ELR (cell line): ENCODE results near the gene ASNSD1.
"Not testable (repeated sequence)": the region's sequence is repeated elsewhere in the genome, so short reads cannot be mapped to it uniquely, and the experiment has no call there.

ENCODE experiments used
- DNase-seq: peaks from one replicate; pipeline ENCODE4 v3.0.0-alpha.2; 2015; ENCODE audit warnings: low read depth

ASNSD1 gene

DNA sequence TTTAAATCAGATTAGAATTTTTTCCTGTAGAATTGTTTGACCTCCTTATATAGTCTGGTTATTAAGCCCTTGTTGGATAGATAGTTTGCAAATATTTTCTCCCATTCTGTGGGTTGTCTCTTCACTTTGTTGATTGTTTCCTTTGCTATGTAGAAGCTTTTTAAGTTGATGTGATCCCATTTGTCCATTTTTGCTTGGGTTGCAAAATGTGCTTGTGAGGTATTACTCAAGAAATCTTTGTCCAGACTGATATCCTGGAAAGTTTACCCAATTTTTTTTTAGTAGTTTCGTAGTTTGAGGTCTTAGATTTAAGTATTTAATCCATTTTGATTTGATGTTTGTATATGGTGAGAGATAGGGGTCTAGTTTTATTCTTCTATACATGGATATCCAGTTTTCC lies 26.5 kb downstream of the ASNSD1 start:
- not testable (repeated sequence) for DNase-seq

DNA sequence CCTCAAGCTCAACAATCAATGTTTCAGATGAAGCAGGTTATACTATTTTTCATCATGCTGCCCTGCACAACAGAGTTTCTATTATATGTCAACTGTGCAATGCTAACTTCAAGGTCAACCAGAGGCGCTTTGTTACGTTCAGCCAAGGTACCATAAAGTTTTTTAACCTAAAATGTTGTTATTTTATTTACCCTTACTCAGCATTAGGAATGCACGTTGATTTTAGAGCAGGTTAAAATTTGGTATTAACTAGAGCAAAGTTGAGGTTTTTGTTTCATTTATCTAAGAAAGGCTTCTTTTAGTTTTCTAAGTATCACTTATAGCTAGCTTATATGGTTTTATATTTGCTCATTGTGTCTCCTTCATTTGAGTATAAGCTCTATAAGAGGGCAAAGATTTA lies 35.0 kb downstream of the ASNSD1 start:
- no peak for DNase-seq

DNA sequence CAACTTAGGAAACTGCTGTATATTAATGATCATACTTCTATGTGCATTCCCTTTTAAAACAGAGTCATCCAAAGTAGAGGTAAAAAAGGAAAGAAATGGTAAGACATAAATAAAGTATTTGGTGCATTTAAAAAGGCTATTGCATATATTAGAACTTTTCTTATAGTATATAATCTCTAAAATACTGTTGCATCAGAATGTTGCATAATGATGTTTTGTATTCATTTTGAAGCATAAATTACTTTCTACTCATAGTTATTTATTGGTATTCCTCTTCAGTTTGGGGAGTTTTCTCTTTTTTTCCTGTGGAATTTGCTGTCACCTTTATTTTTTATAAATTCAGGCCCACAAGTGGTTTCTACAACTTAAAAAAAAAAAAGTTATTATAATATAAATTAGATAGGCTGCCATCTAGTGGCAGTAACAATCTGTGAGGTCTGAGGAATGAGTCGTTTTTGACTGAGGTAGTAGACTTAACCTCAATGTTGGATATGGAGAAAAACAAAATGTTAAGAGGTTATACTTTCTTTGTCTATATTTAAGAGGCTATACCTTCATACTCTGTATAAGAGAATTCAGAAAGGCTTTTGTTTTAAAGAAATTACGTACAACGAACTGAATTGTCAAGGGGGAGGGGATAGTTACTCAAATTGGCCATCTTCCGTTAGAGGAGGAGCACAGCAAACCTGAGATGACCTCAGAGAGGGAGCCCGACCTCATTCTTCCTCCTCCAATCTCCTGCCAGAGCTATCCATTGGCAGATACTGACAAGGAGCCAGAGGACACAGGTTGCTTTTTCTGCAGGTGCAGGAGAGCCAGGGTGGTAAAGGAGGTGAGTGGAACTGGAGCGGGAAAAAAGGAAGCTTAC lies 37.0 kb downstream of the ASNSD1 start:
- peak; percentile 72 for DNase-seq

DNA sequence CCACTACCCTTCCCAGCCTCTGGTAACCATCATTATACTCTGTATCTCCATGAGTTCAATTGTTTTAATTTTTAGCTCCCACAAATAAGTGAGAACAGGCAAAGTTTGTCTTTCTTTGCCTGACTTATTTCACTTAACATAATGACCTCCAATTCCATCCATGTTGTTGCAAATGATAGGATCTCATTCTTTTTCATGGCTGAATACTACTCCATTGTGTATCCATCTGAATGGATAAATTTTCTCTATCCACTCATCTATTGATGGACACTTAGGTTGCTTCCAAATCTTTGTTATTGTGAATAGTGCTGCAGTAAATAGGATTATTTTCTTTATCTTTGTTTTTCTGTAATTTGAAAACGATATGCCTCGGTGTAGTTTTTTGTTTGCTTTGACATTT lies 39.4 kb downstream of the ASNSD1 start:
- no peak for DNase-seq

DNA sequence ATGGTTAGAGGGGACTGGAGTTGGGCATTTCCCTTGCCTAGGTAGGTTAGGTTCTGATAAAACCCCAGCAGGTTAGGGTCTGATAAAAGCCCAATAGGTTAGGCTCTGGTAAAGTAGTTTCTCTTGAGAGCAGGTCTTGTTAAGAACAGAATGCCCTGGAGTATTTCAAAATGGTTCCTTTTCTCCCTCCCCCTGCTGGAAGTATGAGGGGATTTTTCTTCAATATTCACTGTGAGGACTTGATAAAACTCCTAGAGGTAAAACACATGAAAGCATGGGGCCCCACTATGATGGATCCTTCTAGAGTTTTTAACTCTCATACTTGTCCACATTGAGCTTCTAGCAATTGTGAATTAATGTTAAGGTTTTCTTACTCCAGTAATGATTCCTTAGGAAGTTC lies 40.8 kb downstream of the ASNSD1 start:
- peak; percentile 46 for DNase-seq

DNA sequence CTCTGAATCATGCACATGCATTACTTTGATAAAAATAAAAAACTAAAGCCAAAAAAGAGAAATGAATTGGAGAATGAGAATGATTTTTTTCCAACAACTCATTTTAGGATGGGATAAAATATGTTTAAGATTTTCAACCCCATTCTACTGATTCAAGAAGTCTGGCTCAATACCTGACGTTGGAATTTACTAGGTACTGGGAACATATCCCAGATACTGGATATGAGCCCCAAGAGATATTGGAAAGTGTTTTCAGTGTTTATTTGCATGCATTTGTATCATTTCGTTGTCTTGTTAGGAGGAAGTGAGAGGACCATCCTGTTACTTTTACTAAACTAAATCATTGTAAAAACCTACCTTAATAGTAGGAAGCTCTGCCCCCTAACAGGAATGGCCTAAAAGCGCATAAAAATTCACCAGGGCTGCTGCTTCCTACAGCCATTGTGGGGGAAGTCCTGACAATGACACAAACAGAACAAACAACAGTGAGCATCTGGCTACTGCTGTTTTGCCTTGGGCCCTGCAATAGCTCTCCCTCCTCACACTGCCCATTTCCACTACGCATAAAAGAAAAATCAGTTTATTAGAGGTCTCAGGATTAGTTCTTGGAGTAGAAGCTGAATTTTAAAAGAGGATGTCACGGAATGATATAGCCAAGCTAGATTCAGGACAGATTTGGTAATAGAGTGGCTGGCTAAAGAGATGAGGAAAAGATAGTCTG lies 48.4 kb downstream of the ASNSD1 start:
- no peak for DNase-seq

DNA sequence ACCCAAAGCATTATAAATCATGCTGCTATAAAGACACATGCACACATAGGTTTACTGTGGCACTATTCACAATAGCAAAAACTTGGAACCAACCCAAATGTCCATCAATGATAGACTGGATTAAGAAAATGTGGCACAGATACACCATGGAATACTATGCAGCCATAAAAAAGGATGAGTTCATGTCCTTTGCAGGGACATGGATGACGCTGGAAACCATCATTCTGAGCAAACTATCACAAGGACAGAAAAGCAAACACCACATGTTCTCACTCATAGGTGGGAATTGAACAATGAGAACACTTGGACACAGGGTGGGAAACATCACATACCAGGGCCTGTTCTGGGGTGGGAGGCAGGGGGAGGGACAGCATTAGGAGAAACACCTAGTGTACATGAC lies 56.3 kb downstream of the ASNSD1 start:
- DNase-seq: not testable (repeated sequence)

DNA sequence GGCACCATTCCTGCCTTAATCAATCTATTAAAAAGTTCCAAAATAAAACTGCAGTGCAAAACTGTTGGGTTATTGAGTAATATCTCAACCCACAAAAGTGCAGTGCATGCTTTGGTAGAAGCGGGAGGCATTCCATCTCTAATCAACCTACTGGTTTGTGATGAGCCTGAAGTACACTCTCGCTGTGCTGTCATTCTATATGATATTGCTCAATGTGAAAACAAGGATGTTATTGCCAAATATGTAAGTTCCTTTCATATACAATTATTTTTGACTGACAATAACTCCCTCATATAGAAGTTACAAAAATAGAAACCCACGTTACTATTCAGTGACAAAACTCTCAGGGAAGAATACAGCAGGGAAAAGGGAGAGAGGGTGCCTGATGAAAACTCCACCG lies 58.3 kb downstream of the ASNSD1 start:
- no peak for DNase-seq
